ENCODE measurements around the gene MAP1S. TPM values are rescaled to one million over a fixed set of nuclear protein-coding genes. Genes with fewer than 3 reads are reported as not detected.

MAP1S gene
- total and polyA plus RNA-seq, 2 of the 13 experiments (the other 11 are each of a cell fraction or from before 2014, with no cell fraction given) = 3.8 to 7.3 TPM

DNA sequence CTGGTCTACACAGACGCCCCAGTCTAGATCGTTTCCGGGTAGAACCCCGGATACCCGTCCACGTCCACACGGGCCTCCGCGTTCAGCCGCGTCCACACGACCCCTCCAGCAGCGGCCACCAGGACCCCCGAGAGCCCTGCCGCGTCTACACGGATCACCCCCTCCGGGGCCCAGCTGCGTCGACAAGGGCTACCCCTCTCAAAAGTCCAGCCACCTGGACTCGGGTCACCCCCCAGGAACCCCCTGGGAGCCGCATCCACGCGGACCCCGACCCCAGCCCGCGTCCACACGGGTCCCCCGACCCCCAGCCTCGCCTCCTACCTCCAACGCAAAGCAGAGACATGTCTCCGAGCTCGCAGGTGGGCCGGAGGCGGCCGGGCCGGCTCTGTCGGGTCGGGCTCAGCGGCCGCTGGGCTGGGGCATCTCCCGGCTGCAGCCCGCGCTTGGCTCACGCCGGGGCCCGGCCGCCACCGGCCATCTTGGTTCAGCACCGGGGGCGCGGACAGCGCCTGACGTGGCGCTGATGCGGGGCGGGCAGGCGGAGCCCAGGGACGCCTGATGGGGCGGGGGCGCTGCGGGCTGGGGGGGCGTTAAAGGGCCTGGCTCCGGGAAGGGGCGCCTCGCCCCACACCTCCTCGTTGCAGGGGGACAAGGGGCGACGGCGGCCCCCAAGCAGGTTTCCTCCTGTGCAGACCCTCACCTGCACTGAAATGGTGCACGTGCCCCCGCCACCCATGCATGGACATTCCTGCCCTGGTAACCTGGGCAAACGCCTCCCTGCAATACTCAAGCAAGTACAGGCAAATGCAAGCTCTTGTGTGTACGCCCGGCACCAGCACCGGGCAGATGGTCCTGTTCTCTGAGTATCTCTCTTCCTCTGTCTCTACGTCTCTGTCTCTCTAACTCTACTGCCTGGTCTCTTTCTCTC, 31.2 kb upstream of the MAP1S start, which contains the start of gene UNC13A (continued):
- no peak for TF ChIP-seq ZNF609 (CRISPR knock-in tag; IDR thresholded peaks at IDR 0.05; ENCODE audit: borderline replicate concordance)
- TF ChIP-seq ZNF749 (CRISPR knock-in tag; IDR thresholded peaks at IDR 0.05; ENCODE audit: borderline replicate concordance) = no peak
- TF ChIP-seq ARHGAP35 (CRISPR knock-in tag; IDR thresholded peaks at IDR 0.05; ENCODE audit: borderline replicate concordance) = no peak
- no peak for TF ChIP-seq XRCC5 (optimal IDR thresholded peaks at IDR 0.05; ENCODE audit: low read length)
- no peak for TF ChIP-seq KAT7 (CRISPR knock-in tag; IDR thresholded peaks at IDR 0.05; ENCODE audit: borderline replicate concordance)
- no peak for TF ChIP-seq SP5 (CRISPR knock-in tag; IDR thresholded peaks at IDR 0.05; ENCODE audit: borderline replicate concordance, low read depth)
- TF ChIP-seq ZMYM4 (CRISPR knock-in tag; IDR thresholded peaks at IDR 0.05) = no peak
- TF ChIP-seq MTF1 (CRISPR knock-in tag; IDR thresholded peaks at IDR 0.05) = no peak
- TF ChIP-seq EED (CRISPR knock-in tag; IDR thresholded peaks at IDR 0.05) = peak; percentile 29; the same call in 1 of the 2 replicates
- TF ChIP-seq IRX3 (CRISPR knock-in tag; IDR thresholded peaks at IDR 0.05; ENCODE audit: borderline replicate concordance, low read depth) = peak; percentile 45; the same call in 1 of the 2 replicates
- TF ChIP-seq ZNF782 (CRISPR knock-in tag; IDR thresholded peaks at IDR 0.05; ENCODE audit: borderline replicate concordance) = no peak
- TF ChIP-seq, protein P1, sequence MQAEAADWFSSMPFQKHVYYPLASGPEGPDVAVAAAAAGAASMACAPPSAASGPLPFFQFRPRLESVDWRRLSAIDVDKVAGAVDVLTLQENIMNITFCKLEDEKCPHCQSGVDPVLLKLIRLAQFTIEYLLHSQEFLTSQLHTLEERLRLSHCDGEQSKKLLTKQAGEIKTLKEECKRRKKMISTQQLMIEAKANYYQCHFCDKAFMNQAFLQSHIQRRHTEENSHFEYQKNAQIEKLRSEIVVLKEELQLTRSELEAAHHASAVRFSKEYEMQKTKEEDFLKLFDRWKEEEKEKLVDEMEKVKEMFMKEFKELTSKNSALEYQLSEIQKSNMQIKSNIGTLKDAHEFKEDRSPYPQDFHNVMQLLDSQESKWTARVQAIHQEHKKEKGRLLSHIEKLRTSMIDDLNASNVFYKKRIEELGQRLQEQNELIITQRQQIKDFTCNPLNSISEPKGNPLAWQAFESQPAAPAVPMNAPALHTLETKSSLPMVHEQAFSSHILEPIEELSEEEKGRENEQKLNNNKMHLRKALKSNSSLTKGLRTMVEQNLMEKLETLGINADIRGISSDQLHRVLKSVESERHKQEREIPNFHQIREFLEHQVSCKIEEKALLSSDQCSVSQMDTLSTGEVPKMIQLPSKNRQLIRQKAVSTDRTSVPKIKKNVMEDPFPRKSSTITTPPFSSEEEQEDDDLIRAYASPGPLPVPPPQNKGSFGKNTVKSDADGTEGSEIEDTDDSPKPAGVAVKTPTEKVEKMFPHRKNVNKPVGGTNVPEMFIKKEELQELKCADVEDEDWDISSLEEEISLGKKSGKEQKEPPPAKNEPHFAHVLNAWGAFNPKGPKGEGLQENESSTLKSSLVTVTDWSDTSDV (CRISPR knock-in tag; IDR thresholded peaks at IDR 0.05) = no peak
- peak; percentile 41; the same call in 1 of the 2 replicates for TF ChIP-seq ZNF644 (CRISPR knock-in tag; IDR thresholded peaks at IDR 0.05; ENCODE audit: low read depth)
- TF ChIP-seq KLF12 (CRISPR knock-in tag; IDR thresholded peaks at IDR 0.05; ENCODE audit: borderline replicate concordance) = 0 out of 2 replicates have a peak, but pooled peaks have one; percentile 18
- no peak for TF ChIP-seq SMAD9 (CRISPR knock-in tag; IDR thresholded peaks at IDR 0.05)
- TF ChIP-seq ZNF441 (CRISPR knock-in tag; IDR thresholded peaks at IDR 0.05; ENCODE audit: borderline replicate concordance) = peak; percentile 67; the same call in 1 of the 2 replicates
- no peak for TF ChIP-seq ZNF260 (CRISPR knock-in tag; IDR thresholded peaks at IDR 0.05; ENCODE audit: borderline replicate concordance, low read depth)
- TF ChIP-seq ZNF225 (CRISPR knock-in tag; IDR thresholded peaks at IDR 0.05) = no peak
- no peak for TF ChIP-seq DMAP1 (CRISPR knock-in tag; IDR thresholded peaks at IDR 0.05)
- no peak for TF ChIP-seq ZNF496 (CRISPR knock-in tag; IDR thresholded peaks at IDR 0.05; ENCODE audit: insufficient replicate concordance)
- TF ChIP-seq, protein P2, sequence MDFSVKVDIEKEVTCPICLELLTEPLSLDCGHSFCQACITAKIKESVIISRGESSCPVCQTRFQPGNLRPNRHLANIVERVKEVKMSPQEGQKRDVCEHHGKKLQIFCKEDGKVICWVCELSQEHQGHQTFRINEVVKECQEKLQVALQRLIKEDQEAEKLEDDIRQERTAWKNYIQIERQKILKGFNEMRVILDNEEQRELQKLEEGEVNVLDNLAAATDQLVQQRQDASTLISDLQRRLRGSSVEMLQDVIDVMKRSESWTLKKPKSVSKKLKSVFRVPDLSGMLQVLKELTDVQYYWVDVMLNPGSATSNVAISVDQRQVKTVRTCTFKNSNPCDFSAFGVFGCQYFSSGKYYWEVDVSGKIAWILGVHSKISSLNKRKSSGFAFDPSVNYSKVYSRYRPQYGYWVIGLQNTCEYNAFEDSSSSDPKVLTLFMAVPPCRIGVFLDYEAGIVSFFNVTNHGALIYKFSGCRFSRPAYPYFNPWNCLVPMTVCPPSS (IDR thresholded peaks at IDR 0.05) = no peak
